ENCODE results near the gene ARL15. TPM values are rescaled to one million over a fixed set of nuclear protein-coding genes. Genes with fewer than 3 reads are reported as not detected.

ARL15 gene
- total and polyA plus RNA-seq, 7 experiments from 2014 or later = 9.6 to 17.1 (median 13.6) TPM

DNA sequence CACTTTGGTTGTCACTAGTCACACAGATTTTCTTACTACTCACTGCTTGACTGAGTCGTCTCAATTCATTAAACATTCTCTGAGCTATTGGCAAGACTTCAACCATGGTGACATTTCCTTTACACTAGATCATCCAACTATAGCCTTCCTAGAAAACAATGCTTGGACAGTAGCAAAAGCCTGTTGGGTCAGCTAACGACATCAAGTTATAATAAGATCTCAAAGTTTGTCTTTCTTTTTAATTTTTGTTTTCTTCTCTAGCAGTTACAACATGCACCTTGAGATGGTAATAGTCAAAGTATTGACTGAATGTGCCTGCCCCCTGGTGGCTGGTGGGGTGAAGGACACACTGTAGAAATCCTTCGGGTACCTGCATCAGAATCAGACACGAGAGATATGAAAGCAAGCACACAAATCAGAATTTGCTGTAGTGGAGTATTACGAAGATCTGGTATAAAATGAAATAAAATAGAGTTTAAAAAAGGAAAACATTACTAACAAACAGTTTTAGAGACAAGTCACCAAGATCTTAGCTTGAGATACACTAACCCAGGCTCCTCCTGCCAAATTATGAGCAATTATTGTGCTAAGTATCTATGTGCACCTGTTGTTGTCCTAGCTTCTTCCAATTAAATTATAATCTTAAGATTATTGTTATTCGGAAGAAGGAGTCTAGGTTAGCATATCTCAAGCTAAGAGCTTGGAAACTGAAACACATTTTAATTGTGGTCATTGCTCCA is 81.2 kb downstream of the ARL15 start:
- Histone ChIP-seq H3K27me3 (ENCODE audit: control insufficient read depth in 2 of 2, insufficient read depth in 2 of 2, low read length in 2 of 2) (no peaks in the 10 kb centered on the region), H3K4me1 (ENCODE audit: control insufficient read depth in 2 of 2, insufficient read depth in 2 of 2, low read length in 2 of 2) (peaks cover 0 to 4% of the 10 kb centered on the region in 2 donors), H3K4me3 (ENCODE audit: low read length) (no peak overlapping the region), H3K27ac (ENCODE audit: low read depth, low read length) (no peak overlapping the region), H3K9me3 (ENCODE audit: control insufficient read depth in 2 of 3, low read length in 3 of 3) (no peaks in the 10 kb centered on the region), H3K36me3 (ENCODE audit: control insufficient read depth in 2 of 3, insufficient read depth in 3 of 3, low read length in 3 of 3) (no peaks in the 10 kb centered on the region)
- ATAC-seq (peak; percentile 89), DNase-seq (peak; percentile 32 to 70 (median 62))
- CTCF ChIA-PET = interaction anchor here (0.6 to 3.2 kb wide), 9 partner anchors 13 to 1281 kb away, joined by 3 to 14 read pairs (median 3); partner anchors contain the start of gene FST
- Mint-ChIP-seq H3K4me3 (peak overlapping the region in 1 of 10 donors; percentile 14), H3K4me1 (peaks cover 3 to 39% (median 18%) of the 10 kb centered on the region in 7 donors), H3K27ac (peak overlapping the region in 1 of 9 donors; percentile 10), H3K9me3 (peaks cover 0 to 5% (median 0%) of the 10 kb centered on the region in 11 donors), H3K27me3 (peaks cover 0 to 8% (median 0%) of the 10 kb centered on the region in 5 donors), H3K36me3 (peaks cover 0 to 9% (median 4%) of the 10 kb centered on the region in 5 donors)
- POLR2A ChIA-PET = no interaction called here
- intact Hi-C loops (cut with micrococcal nuclease) = loop anchor here (1.0 to 10.0 kb wide), 6 partner anchors 664 to 1281 kb away; partner anchors contain the start of gene NDUFS4 (in 1 of the 2)

DNA sequence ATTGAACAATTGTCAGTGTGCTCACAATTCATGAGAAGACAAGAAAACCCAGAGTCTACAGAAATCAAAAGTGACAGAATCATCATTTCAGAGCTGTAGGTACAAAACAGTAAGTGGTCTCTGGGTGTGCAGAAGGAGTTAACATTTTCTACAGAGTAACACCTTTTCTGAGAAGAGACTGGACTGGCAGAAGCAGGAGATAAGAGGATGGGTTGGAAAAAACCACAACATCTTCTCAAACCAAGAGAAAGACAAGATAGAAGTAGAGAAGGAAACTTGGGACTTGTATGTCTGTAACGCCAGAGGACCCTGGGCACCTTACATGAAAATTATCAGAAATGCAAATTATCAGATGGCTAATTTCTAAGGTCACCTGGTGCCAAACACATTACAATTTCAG is 82.6 kb downstream of the ARL15 start:
- H3K9me3 Mint-ChIP-seq = peaks cover 0 to 5% (median 0%) of the 10 kb centered on the region in 11 donors
- ChIA-PET CTCF (interaction anchor here (1.9 kb wide), 1 partner anchor 261 kb away, joined by 8 read pairs; no protein-coding TSS in a partner anchor), POLR2A (no interaction called here)
- Histone ChIP-seq H3K9me3 (ENCODE audit: control insufficient read depth in 2 of 3, low read length in 3 of 3) (no peaks in the 10 kb centered on the region), H3K27ac (ENCODE audit: low read depth, low read length) (no peak overlapping the region), H3K36me3 (ENCODE audit: control insufficient read depth in 2 of 3, insufficient read depth in 3 of 3, low read length in 3 of 3) (no peaks in the 10 kb centered on the region), H3K4me1 (ENCODE audit: control insufficient read depth in 2 of 2, insufficient read depth in 2 of 2, low read length in 2 of 2) (peaks cover 0 to 4% of the 10 kb centered on the region in 2 donors), H3K4me3 (ENCODE audit: low read length) (no peak overlapping the region), H3K27me3 (ENCODE audit: control insufficient read depth in 2 of 2, insufficient read depth in 2 of 2, low read length in 2 of 2) (no peaks in the 10 kb centered on the region)
- intact Hi-C loops (cut with micrococcal nuclease) = loop anchor here (5.0 to 10.0 kb wide), 3 partner anchors 663 to 1115 kb away; partner anchors contain the start of gene NDUFS4 (in 1 of the 2)
- H3K27me3 Mint-ChIP-seq = peaks cover 0 to 8% (median 0%) of the 10 kb centered on the region in 5 donors
- H3K4me1 Mint-ChIP-seq = peaks cover 3 to 39% (median 24%) of the 10 kb centered on the region in 7 donors
- H3K27ac Mint-ChIP-seq = no peak overlapping the region
- DNase-seq (no peak), ATAC-seq (no peak)
- H3K4me3 Mint-ChIP-seq = no peak overlapping the region
- peaks cover 0 to 9% (median 4%) of the 10 kb centered on the region in 5 donors for H3K36me3 Mint-ChIP-seq

DNA sequence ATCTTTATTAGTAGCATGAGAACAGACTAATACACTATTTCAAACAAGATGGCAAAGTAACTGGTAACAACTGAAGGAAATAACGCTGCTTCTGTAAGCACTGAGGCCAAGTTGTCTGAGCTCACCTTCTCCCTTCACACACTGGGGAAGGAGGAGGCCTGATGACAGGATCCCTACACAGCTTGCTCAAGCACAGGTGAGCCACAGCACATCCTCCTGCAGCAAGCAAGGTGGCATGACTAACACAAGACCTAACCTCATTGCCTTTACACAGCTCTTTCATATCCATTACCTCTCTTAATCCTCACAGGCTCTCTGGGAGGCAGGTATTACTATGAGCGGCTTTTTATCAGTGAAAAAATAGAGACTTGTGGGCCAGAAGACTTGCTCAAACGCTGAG is 83.3 kb downstream of the ARL15 start:
- no peak overlapping the region for H3K4me3 ChIP-seq (ENCODE audit: low read length)
- H3K27me3 ChIP-seq (ENCODE audit: control insufficient read depth in 2 of 2, insufficient read depth in 2 of 2, low read length in 2 of 2) = no peaks in the 10 kb centered on the region
- H3K27ac Mint-ChIP-seq = no peak overlapping the region
- H3K4me3 Mint-ChIP-seq = no peak overlapping the region
- DNase-seq (no peak), ATAC-seq (no peak)
- peaks cover 0 to 9% (median 4%) of the 10 kb centered on the region in 5 donors for H3K36me3 Mint-ChIP-seq
- peaks cover 0 to 5% (median 0%) of the 10 kb centered on the region in 11 donors for H3K9me3 Mint-ChIP-seq
- intact Hi-C loops (cut with micrococcal nuclease) = loop anchor here (5.0 to 10.0 kb wide), 3 partner anchors 662 to 1115 kb away; partner anchors contain the start of gene NDUFS4 (in 1 of the 2)
- CTCF ChIA-PET = no interaction called here
- peaks cover 0 to 8% (median 0%) of the 10 kb centered on the region in 5 donors for H3K27me3 Mint-ChIP-seq
- H3K4me1 Mint-ChIP-seq = peaks cover 3 to 39% (median 24%) of the 10 kb centered on the region in 7 donors
- no peaks in the 10 kb centered on the region for H3K9me3 ChIP-seq (ENCODE audit: control insufficient read depth in 2 of 3, low read length in 3 of 3)
- POLR2A ChIA-PET = no interaction called here
- peaks cover 0 to 4% of the 10 kb centered on the region in 2 donors for H3K4me1 ChIP-seq (ENCODE audit: control insufficient read depth in 2 of 2, insufficient read depth in 2 of 2, low read length in 2 of 2)
- H3K36me3 ChIP-seq (ENCODE audit: control insufficient read depth in 2 of 3, insufficient read depth in 3 of 3, low read length in 3 of 3) = no peaks in the 10 kb centered on the region
- no peak overlapping the region for H3K27ac ChIP-seq (ENCODE audit: low read depth, low read length)

DNA sequence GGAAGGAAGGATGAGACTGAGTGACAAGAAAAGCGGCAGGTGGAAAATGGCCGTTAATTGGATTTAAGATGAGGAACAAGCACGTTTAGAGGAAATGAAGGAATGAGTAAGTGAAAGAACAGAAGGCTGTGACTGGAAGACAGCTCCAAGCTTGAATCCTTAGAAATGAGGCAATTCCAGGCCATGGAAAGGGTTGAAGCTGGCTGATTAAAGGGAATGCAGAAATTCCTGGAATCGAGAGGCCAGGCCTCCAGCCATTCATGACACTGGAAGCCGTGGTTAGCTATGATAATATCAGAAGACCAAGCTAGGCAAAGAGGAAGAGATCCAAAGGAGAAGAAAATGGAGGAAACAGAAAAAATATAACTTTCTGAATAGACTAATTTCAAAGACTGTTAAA is 84.2 kb downstream of the ARL15 start:
- Histone ChIP-seq H3K27me3 (ENCODE audit: control insufficient read depth in 2 of 2, insufficient read depth in 2 of 2, low read length in 2 of 2) (no peaks in the 10 kb centered on the region), H3K4me1 (ENCODE audit: control insufficient read depth in 2 of 2, insufficient read depth in 2 of 2, low read length in 2 of 2) (peaks cover 0 to 4% of the 10 kb centered on the region in 2 donors), H3K36me3 (ENCODE audit: control insufficient read depth in 2 of 3, insufficient read depth in 3 of 3, low read length in 3 of 3) (no peaks in the 10 kb centered on the region), H3K27ac (ENCODE audit: low read depth, low read length) (no peak overlapping the region), H3K9me3 (ENCODE audit: control insufficient read depth in 2 of 3, low read length in 3 of 3) (no peaks in the 10 kb centered on the region), H3K4me3 (ENCODE audit: low read length) (no peak overlapping the region)
- Mint-ChIP-seq H3K27ac (no peak overlapping the region), H3K9me3 (peaks cover 0 to 5% (median 0%) of the 10 kb centered on the region in 11 donors), H3K4me3 (no peak overlapping the region), H3K36me3 (peaks cover 0 to 9% (median 4%) of the 10 kb centered on the region in 5 donors), H3K27me3 (peaks cover 0 to 8% (median 0%) of the 10 kb centered on the region in 5 donors), H3K4me1 (peaks cover 3 to 36% (median 23%) of the 10 kb centered on the region in 7 donors)
- ATAC-seq (no peak), DNase-seq (no peak)
- ChIA-PET CTCF (interaction anchor here (0.6 to 0.7 kb wide), 2 partner anchors 8 to 1169 kb away, joined by 5 read pairs; no protein-coding TSS in a partner anchor), POLR2A (no interaction called here)
- intact Hi-C loops (cut with micrococcal nuclease) = loop anchor here (5.0 to 10.0 kb wide), 3 partner anchors 661 to 1114 kb away; partner anchors contain the start of gene NDUFS4 (in 1 of the 2)

DNA sequence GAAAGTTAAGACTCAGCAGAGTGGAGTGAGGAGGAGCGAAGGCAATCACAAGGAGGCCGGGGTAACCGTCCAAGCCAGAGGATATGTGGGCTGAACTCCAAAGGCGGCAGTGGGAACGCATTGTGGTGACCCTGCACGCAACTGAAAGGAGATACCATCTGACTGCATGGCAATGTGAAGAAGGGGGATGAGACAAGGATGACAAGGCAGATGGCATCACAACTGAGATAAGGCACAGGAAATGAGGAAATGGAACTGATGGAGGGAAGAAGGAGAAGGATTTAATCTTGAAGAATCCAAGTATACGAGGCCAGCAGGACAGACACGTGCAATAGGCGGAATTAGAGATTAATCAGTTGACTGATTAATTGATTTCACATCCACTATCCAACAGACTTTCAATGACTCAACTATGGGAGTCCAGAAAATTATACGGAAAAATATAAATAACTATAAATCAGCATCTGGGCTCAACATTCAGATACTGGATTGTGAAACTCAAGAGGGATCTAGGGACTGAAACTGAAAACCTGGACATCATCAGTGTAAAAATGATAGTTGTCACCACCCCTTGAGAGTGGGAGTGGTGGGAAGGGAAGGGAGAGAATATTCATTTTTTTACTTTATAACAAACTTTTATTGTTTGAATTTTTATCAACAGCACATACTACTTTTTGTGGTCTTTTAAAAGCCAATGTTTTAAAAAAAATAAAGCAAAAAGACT is 86.1 kb downstream of the ARL15 start:
- intact Hi-C loops (cut with micrococcal nuclease) = loop anchor here in 1 of 2 donors (10.0 kb wide), 1 partner anchor 659 kb away; the partner anchor contains the start of gene NDUFS4
- peaks cover 0 to 5% (median 0%) of the 10 kb centered on the region in 11 donors for H3K9me3 Mint-ChIP-seq

DNA sequence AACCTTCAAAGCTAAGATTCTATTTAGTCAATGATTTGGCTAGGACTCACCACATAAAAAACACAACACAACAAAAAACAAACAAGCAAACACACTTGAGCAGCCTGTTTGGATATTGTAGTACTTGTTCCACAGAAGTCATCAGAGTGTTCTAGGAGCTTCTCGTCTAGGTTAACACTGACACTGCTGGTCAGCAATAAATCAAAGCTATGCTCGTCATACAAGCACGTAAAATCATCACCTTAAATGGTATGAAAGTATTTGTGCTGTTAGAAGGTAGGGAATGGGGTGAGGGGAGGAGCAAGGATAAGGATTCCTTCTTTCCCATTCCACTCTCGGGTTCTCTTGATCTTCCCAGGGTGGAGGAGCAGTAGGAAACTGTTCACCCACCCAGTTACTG is 88.0 kb downstream of the ARL15 start:
- no peak overlapping the region for H3K27ac Mint-ChIP-seq
- ChIA-PET POLR2A (no interaction called here), CTCF (no interaction called here)
- H3K4me1 ChIP-seq (ENCODE audit: control insufficient read depth in 2 of 2, insufficient read depth in 2 of 2, low read length in 2 of 2) = no peaks in the 10 kb centered on the region
- DNase-seq (no peak), ATAC-seq (no peak)
- H3K27ac ChIP-seq (ENCODE audit: low read depth, low read length) = no peak overlapping the region
- H3K36me3 Mint-ChIP-seq = peaks cover 0 to 9% (median 4%) of the 10 kb centered on the region in 5 donors
- H3K4me3 ChIP-seq (ENCODE audit: low read length) = no peak overlapping the region
- no peaks in the 10 kb centered on the region for H3K36me3 ChIP-seq (ENCODE audit: control insufficient read depth in 2 of 3, insufficient read depth in 3 of 3, low read length in 3 of 3)
- peaks cover 0 to 5% (median 0%) of the 10 kb centered on the region in 5 donors for H3K27me3 Mint-ChIP-seq
- H3K4me3 Mint-ChIP-seq = no peak overlapping the region
- peaks cover 0 to 5% (median 0%) of the 10 kb centered on the region in 11 donors for H3K9me3 Mint-ChIP-seq
- H3K9me3 ChIP-seq (ENCODE audit: control insufficient read depth in 2 of 3, low read length in 3 of 3) = no peaks in the 10 kb centered on the region
- peaks cover 0 to 18% (median 16%) of the 10 kb centered on the region in 7 donors for H3K4me1 Mint-ChIP-seq
- no peaks in the 10 kb centered on the region for H3K27me3 ChIP-seq (ENCODE audit: control insufficient read depth in 2 of 2, insufficient read depth in 2 of 2, low read length in 2 of 2)
- intact Hi-C loops (cut with micrococcal nuclease) = loop anchor here in 1 of 2 donors (10.0 kb wide), 1 partner anchor 658 kb away; the partner anchor contains the start of gene NDUFS4

More for the DNA sequence above, 86.1 kb downstream of the ARL15 start:
- H3K27ac ChIP-seq (ENCODE audit: low read depth, low read length) = no peak overlapping the region
- peaks cover 2 to 25% (median 19%) of the 10 kb centered on the region in 7 donors for H3K4me1 Mint-ChIP-seq
- peaks cover 0 to under 1% of the 10 kb centered on the region in 2 donors for H3K4me1 ChIP-seq (ENCODE audit: control insufficient read depth in 2 of 2, insufficient read depth in 2 of 2, low read length in 2 of 2)
- H3K9me3 ChIP-seq (ENCODE audit: control insufficient read depth in 2 of 3, low read length in 3 of 3) = no peaks in the 10 kb centered on the region
- no peaks in the 10 kb centered on the region for H3K36me3 ChIP-seq (ENCODE audit: control insufficient read depth in 2 of 3, insufficient read depth in 3 of 3, low read length in 3 of 3)
- no peak overlapping the region for H3K27ac Mint-ChIP-seq
- H3K27me3 ChIP-seq (ENCODE audit: control insufficient read depth in 2 of 2, insufficient read depth in 2 of 2, low read length in 2 of 2) = no peaks in the 10 kb centered on the region
- DNase-seq (no peak), ATAC-seq (no peak)
- H3K36me3 Mint-ChIP-seq = peaks cover 0 to 9% (median 4%) of the 10 kb centered on the region in 5 donors
- ChIA-PET CTCF (no interaction called here), POLR2A (no interaction called here)
- H3K4me3 Mint-ChIP-seq = no peak overlapping the region
- peaks cover 0 to 7% (median 0%) of the 10 kb centered on the region in 5 donors for H3K27me3 Mint-ChIP-seq
- H3K4me3 ChIP-seq (ENCODE audit: low read length) = no peak overlapping the region

Measured in naive thymus-derived CD4-positive, alpha-beta T cell (primary cell).